Muscle of leg (tissue), 11 donors: ENCODE data around the gene LHPP. TPM values are rescaled to one million over a fixed set of nuclear protein-coding genes. Genes with fewer than 3 reads are reported as not detected.

Experiments
- DNase-seq: peaks from one replicate; pipeline ENCODE4 v3.0.0; 2013
- H3K27ac ChIP-seq: one replicate; pipeline ENCODE4 v1.5.1; 2013; ENCODE audit warnings: mild to moderate bottlenecking, low read length, control low read depth
- H3K27me3 ChIP-seq: one replicate; pipeline ENCODE4 v1.6.1; 2013; ENCODE audit warnings: low read length; ENCODE audit not compliant: control insufficient read depth, insufficient read depth
- H3K36me3 ChIP-seq: one replicate; pipeline ENCODE4 v1.6.1; 2013; ENCODE audit warnings: low read length; ENCODE audit not compliant: control insufficient read depth, insufficient read depth
- H3K4me1 ChIP-seq: one replicate; pipeline ENCODE4 v1.6.1; 2013; ENCODE audit warnings: low read length; ENCODE audit not compliant: control insufficient read depth, insufficient read depth
- H3K4me3 ChIP-seq: one replicate; pipeline ENCODE4 v1.5.1; 2013; ENCODE audit warnings: low read length, control low read depth
- H3K9me3 ChIP-seq: replicated peaks from 2 replicates; pipeline ENCODE4 v1.6.1; 2013; ENCODE audit warnings: low read depth, low read length; ENCODE audit not compliant: control insufficient read depth
- WGBS: methylation state at CpG from one replicate; pipeline ENCODE4 v1.1.5; 2013; ENCODE audit warnings: missing lambda C conversion rate; ENCODE audit not compliant: insufficient coverage; 5-methylcytosine and 5-hydroxymethylcytosine counted together
- polyA plus RNA-seq, 8 donors: library from polyadenylated mRNA; unstranded; fragments of 120-200 nt; gene quantifications; one replicate each; pipeline versions ENCODE4 v1.2.1 to v1.2.3, GENCODE V29; 2013; ENCODE audit warnings: inconsistent platforms in 1 of 8, low replicate concordance in 1 of 8; ENCODE audit not compliant: insufficient read length in 8 of 8, insufficient read depth in 1 of 8
- total RNA-seq: library from RNA; stranded (reverse); fragments of 120-200 nt; gene quantifications from one replicate; pipeline ENCODE4 v1.2.4, GENCODE V29; 2013

The LHPP gene
- total and polyA plus RNA-seq, 9 donors, result 2.9 to 9.9 (median 8.0) TPM

DNA sequence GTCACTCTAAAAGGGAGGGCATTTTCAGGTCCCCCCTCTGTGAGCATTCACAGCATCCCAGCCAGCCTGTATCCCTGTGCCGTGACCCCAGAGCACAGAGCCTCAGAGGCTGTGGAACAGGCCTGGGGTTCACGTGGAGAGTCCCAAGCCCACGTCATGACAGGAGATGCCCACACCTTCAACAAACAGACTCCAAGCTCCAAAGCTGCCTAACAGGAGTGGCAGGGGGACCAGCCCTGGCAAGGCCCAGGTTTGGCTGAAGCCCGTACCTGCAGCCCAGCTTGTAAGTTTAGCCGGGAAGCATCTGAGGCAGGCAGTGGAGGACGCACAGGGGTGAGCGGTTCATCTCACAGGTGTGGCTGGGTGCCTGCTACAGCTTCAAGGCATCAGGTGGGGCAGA lies 33.5 kb downstream of the LHPP start:
- peaks cover 4% of the 10 kb centered on the region for H3K36me3 ChIP-seq
- no peak overlapping the region for H3K4me3 ChIP-seq
- no peak overlapping the region for H3K27ac ChIP-seq
- peaks cover 8% of the 10 kb centered on the region for H3K4me1 ChIP-seq
- no peak for DNase-seq
- H3K9me3 ChIP-seq, result no peaks in the 10 kb centered on the region
- 95% methylated on average over 4 of the region's 7 CpGs for WGBS
- no peaks in the 10 kb centered on the region for H3K27me3 ChIP-seq

DNA sequence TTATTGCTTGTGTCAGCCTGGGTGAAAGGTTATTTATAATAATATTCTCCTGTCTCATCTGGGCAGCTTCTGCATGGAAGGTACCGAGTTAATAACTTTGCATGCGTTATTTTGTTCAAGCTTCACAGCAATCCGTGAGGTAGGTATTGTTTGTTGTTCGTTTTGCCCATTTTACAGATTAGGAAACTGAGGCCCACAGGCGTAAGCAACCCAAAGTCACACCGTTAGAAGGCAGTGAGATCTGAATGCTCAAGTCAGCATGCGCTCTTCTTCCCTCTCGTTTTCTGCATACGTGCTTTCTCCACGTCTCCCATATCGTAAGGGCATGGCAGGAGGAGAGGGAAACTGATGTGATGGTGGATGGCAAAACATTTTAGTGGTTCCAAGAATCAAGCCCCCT lies 34.1 kb downstream of the LHPP start:
- Histone ChIP-seq H3K9me3 (peaks cover 2% of the 10 kb centered on the region), H3K4me1 (peaks cover 8% of the 10 kb centered on the region), H3K27ac (no peak overlapping the region), H3K4me3 (no peak overlapping the region), H3K27me3 (no peaks in the 10 kb centered on the region), H3K36me3 (no peaks in the 10 kb centered on the region)
- 97% methylated on average over 7 of the region's 11 CpGs for WGBS
- no peak for DNase-seq

DNA sequence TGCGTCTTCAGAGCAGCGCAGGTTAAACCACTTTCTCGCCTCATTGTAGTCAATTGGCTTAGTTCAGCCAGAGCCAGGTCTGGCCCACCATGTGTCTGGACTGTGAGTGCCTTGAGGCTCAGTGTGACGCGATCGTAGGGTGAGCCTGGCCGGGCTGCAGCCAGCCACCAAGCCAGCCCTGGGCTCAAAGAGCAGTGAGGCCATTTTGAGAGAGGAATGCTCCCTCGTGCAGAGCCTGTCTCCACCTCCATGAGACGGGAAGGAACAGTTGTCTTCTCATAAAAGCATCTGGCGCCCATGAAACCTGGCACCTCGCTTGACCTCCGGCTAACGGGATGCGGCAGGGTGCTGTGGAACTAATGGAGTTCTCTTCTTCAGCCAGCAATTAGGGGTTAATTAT lies 34.5 kb downstream of the LHPP start:
- peaks cover 4% of the 10 kb centered on the region for H3K9me3 ChIP-seq
- DNase-seq, result no peak

DNA sequence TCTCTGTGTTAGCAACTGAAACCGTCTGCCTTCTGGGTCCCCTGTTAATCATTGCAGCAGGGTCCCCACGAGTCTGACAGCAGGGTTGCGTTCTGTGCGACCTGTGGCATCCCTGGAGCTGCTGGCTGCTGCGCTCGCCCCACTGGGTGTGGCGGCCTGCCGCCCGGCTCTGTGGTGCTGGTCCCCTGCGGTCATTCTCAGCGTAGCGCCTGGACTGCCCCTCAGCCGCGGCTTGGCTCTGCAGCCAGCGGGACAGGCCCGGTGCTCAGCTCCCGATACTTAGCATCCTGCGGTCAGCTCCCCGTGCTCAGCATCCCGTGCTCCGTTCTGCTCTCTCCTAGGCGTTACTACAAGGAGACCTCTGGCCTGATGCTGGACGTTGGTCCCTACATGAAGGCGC lies 35.0 kb downstream of the LHPP start:
- H3K27ac ChIP-seq, result no peak overlapping the region
- peaks cover 4% of the 10 kb centered on the region for H3K9me3 ChIP-seq
- H3K4me1 ChIP-seq, result peaks cover 8% of the 10 kb centered on the region
- 81% methylated on average over 24 of the region's 24 CpGs for WGBS
- H3K27me3 ChIP-seq, result no peaks in the 10 kb centered on the region
- H3K4me3 ChIP-seq, result no peak overlapping the region
- no peak for DNase-seq
- no peaks in the 10 kb centered on the region for H3K36me3 ChIP-seq

More for the DNA sequence above, 34.5 kb downstream of the LHPP start:
- no peak overlapping the region for H3K4me3 ChIP-seq
- no peaks in the 10 kb centered on the region for H3K27me3 ChIP-seq
- no peaks in the 10 kb centered on the region for H3K36me3 ChIP-seq
- WGBS, result 68% methylated on average over 10 of the region's 14 CpGs
- H3K4me1 ChIP-seq, result peaks cover 8% of the 10 kb centered on the region
- no peak overlapping the region for H3K27ac ChIP-seq

DNA sequence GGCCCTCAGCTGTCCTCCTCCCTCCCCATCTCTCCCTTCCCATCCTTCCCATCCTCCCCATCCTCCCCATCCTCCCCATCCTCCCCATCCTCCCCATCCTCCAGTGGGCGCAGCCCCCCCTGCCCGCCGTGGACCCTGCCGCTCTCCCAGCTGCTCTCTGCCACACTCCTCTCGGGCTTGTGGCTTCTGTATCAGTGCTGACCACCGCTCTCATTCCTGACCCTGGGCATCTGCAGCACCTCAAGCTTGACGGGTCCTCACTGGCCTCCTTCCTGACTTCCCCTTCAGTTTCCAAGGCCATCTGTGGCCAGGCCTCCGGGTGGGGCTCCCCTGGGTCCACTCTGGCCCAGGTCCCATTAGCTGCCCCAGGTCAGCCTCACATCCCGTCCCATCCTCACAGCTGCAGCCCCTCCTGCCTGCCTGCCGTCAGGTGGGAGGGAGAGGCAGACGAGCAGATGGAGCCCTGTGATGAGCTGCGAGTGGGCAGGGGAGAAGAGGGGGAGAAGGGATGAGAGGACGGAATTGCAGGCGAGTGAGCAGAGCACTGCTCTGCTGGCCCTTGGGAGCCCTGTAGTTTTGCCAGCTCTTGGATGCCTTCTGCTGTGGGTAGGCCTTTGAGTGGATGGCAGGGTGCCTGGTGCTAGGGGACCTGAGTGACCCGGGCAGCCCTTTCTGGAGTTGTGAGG lies 35.7 kb downstream of the LHPP start:
- H3K36me3 ChIP-seq, result no peaks in the 10 kb centered on the region
- 45% methylated on average over 12 of the region's 15 CpGs for WGBS
- no peak for DNase-seq
- peaks cover 4% of the 10 kb centered on the region for H3K9me3 ChIP-seq
- H3K27me3 ChIP-seq, result no peaks in the 10 kb centered on the region
- peaks cover 8% of the 10 kb centered on the region for H3K4me1 ChIP-seq
- H3K4me3 ChIP-seq, result no peak overlapping the region
- H3K27ac ChIP-seq, result no peak overlapping the region

DNA sequence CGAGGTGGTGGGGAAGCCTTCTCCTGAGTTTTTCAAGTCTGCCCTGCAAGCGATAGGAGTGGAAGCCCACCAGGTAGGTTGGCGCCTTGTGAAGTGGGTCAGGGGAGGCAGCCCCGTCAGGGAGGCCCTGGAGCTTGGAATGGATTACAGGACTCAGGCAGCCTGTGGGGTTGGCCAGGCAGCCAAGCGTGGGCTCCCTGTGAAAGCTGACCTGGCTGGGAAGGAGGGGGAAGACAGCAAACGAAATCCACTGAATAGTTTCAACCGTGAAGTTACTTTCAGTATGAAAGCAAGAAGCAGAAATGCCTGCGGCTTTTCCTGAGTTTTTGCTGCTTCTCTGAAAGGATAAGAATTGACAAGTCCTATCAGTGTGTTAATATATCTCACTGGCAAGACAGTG lies 36.4 kb downstream of the LHPP start:
- no peaks in the 10 kb centered on the region for H3K27me3 ChIP-seq
- H3K36me3 ChIP-seq, result no peaks in the 10 kb centered on the region
- DNase-seq, result no peak
- H3K27ac ChIP-seq, result no peak overlapping the region
- 58% methylated on average over 5 of the region's 8 CpGs for WGBS
- peaks cover 8% of the 10 kb centered on the region for H3K4me1 ChIP-seq
- H3K4me3 ChIP-seq, result no peak overlapping the region
- peaks cover 4% of the 10 kb centered on the region for H3K9me3 ChIP-seq

DNA sequence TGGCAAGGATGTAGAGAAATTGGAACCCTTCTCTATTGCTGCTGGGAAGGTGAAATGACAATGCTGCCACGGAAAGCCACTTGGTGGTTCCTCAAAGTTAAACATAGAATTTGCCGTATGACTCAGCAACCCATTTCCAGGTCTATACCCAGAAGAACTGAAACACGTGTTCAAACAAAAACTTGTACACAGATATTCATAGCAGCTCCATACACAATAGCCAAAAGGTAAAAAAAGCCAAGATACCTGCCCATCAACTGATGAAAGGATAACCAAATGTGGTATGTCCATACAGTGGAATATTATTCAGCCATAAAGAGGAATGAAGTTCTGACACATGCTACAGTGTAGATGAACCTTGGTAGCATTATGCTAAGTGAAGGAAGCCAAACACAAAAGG lies 39.1 kb downstream of the LHPP start:
- Histone ChIP-seq H3K9me3 (peaks cover 4% of the 10 kb centered on the region), H3K27me3 (no peaks in the 10 kb centered on the region), H3K27ac (no peak overlapping the region), H3K36me3 (no peaks in the 10 kb centered on the region), H3K4me1 (peaks cover 5% of the 10 kb centered on the region), H3K4me3 (no peak overlapping the region)
- DNase-seq, result no peak
- WGBS, result 82% methylated on average over 1 of the region's 3 CpGs

DNA sequence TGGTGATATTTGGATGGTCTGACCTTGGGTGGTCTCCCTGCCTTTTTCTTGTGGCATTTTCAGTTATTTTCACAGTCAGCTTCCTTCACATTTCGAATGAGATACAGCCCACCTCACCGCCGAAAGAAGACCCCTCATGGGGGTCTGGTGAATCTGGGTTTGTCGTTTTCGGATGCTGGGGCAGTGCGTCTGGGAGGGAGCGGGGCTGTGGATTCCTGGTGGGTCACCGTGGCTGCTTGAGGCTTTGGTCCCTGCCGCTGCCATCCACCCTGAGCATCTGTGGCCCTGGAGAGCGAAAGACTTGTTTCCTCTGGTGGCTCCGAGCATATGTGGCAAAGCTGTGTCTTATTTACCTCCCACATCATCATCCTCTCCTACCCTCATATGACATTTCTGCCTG lies 43.1 kb downstream of the LHPP start:
- Histone ChIP-seq H3K4me3 (no peak overlapping the region), H3K27me3 (no peaks in the 10 kb centered on the region), H3K27ac (no peak overlapping the region), H3K36me3 (no peaks in the 10 kb centered on the region), H3K4me1 (no peaks in the 10 kb centered on the region), H3K9me3 (peaks cover 4% of the 10 kb centered on the region)
- DNase-seq, result no peak
- WGBS, result 79% methylated on average over 8 of the region's 11 CpGs

DNA sequence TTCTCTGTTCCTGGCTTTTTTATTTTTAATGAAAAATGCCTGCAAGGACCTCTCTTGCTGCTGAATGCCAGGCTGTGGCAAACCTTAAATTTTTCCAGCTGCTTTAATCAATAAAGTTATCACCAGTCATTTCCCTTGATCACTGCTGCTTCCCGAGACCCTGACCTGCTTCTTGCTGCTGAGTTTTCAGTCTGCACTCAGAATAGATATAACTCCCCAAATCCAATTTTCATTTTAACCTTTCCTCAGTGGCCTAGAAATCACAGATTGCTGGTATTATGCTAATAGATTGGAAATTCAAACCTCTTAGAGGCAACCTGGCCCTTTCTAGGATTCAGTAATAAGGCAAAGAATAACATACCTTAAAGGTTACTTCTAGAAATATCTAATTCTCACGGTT lies 43.7 kb downstream of the LHPP start:
- Histone ChIP-seq H3K4me1 (peaks cover under 1% of the 10 kb centered on the region), H3K4me3 (no peak overlapping the region)
- WGBS, result 15% methylated on average over 1 of the region's 2 CpGs

DNA sequence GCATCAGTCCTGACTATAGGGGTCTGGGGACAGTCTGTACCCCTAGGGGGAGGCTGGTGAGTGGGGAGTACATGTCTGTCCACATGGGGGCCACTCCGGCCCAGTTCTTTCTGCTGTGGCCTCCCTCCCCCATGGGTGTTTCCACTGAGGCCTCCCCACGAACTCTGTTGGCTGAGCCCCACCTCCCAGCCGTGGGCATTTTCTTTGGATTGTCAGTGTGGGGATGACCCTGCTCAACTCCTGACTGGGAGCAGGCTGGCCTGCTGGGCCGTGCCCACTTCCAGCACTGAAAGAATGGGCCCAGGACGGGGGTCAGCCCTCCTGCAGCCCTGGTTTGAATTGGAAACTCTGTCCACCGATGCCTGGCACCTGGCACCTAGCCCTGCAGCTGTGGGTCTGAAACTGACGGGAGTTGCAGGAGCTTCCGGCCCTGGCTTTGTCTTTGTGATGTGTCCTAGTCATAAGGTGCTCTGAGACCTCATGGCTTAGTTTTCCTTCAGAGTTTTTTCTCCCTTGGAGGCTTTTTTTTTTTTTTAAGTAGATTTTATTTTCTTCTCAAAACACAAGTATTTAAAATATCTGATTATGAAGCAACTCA lies 46.5 kb downstream of the LHPP start:
- DNase-seq, result no peak
- no peak overlapping the region for H3K27ac ChIP-seq
- 62% methylated on average over 4 of the region's 8 CpGs for WGBS
- H3K27me3 ChIP-seq, result no peaks in the 10 kb centered on the region
- no peaks in the 10 kb centered on the region for H3K9me3 ChIP-seq
- H3K4me3 ChIP-seq, result no peak overlapping the region
- H3K4me1 ChIP-seq, result peaks cover 2% of the 10 kb centered on the region
- H3K36me3 ChIP-seq, result no peaks in the 10 kb centered on the region

More for the DNA sequence above, 43.7 kb downstream of the LHPP start:
- DNase-seq, result no peak
- H3K27me3 ChIP-seq, result no peaks in the 10 kb centered on the region
- peaks cover 4% of the 10 kb centered on the region for H3K9me3 ChIP-seq
- H3K27ac ChIP-seq, result no peak overlapping the region
- H3K36me3 ChIP-seq, result no peaks in the 10 kb centered on the region
